GM18520 (cell line): ENCODE measurements around the gene TMEM50B.
"Not testable (repeated sequence)": the region's sequence is repeated elsewhere in the genome, so short reads cannot be mapped to it uniquely, and the experiment has no call there.

Experiments
- ATAC-seq: cut with Tn5 transposase; IDR thresholded peaks from one replicate; pipeline ENCODE4 v1.9.1; 2021; ENCODE audit not compliant: unreplicated experiment

The TMEM50B gene

GRCh38 chr21:33479679-33480480 is at the start of gene TMEM50B:
TMEM50B (minus strand) TSS chr21:33479974; CDS start chr21:33468885, 11,089 bp downstream.
- ATAC-seq: peak; percentile 90

- ATAC-seq: no peak
Observed at GRCh38 chr21:33522953-33523349, 43.2 kb upstream of the TMEM50B start.

- ATAC-seq: no peak
Observed at GRCh38 chr21:33522297-33522952, 42.7 kb upstream of the TMEM50B start.

GRCh38 chr21:33518899-33519298 is 39.1 kb upstream of the TMEM50B start:
- ATAC-seq: no peak

- no peak for ATAC-seq
Observed at GRCh38 chr21:33514229-33514628, 34.5 kb upstream of the TMEM50B start.

GRCh38 chr21:33512481-33512880 is 32.7 kb upstream of the TMEM50B start:
- ATAC-seq: no peak

GRCh38 chr21:33511639-33512038 is 31.9 kb upstream of the TMEM50B start:
- no peak for ATAC-seq

GRCh38 chr21:33510826-33511225 is 31.1 kb upstream of the TMEM50B start:
- no peak for ATAC-seq

GRCh38 chr21:33507003-33507402 is 27.2 kb upstream of the TMEM50B start:
- not testable (repeated sequence) for ATAC-seq

GRCh38 chr21:33505833-33506232 is 26.1 kb upstream of the TMEM50B start:
- ATAC-seq: no peak

- ATAC-seq: no peak
Observed at GRCh38 chr21:33496345-33496744, 16.6 kb upstream of the TMEM50B start.

GRCh38 chr21:33495743-33496142 is 16.0 kb upstream of the TMEM50B start:
- ATAC-seq: no peak

- no peak for ATAC-seq
Observed at GRCh38 chr21:33493756-33494155, 14.0 kb upstream of the TMEM50B start.

GRCh38 chr21:33492571-33492970 is 12.8 kb upstream of the TMEM50B start:
- no peak for ATAC-seq

GRCh38 chr21:33491373-33492102 is 11.8 kb upstream of the TMEM50B start, which contains the start of gene DNAJC28:
DNAJC28 (minus strand) TSS chr21:33491716; CDS start chr21:33489393, 2,323 bp downstream.
- ATAC-seq: peak; percentile 94

- ATAC-seq: no peak
Observed at GRCh38 chr21:33490991-33491372, 11.2 kb upstream of the TMEM50B start.

- no peak for ATAC-seq
Observed at GRCh38 chr21:33488936-33489335, 9.2 kb upstream of the TMEM50B start.

GRCh38 chr21:33487996-33488395 is 8.2 kb upstream of the TMEM50B start:
- no peak for ATAC-seq

- no peak for ATAC-seq
Observed at GRCh38 chr21:33481314-33481943, 1.7 kb upstream of the TMEM50B start.

GRCh38 chr21:33480481-33481103 is 818 bp upstream of the TMEM50B start:
- ATAC-seq: no peak
